NCI-H146 treated with DMSO at 0.1 percent for 48 hours (cell line): ENCODE measurements around the gene NCAPG2.

ENCODE experiments used
- DNase-seq: peaks from one replicate; lab custom pipeline; 2025; ENCODE audit not compliant: unreplicated experiment; lab: John Stamatoyannopoulos, UW

NCAPG2 gene

GRCh38 chr7:158583143-158583542, 121.5 kb downstream of the NCAPG2 start:
- no peak for DNase-seq

- DNase-seq: no peak
Observed at GRCh38 chr7:158582089-158582456, 122.5 kb downstream of the NCAPG2 start.

DNA sequence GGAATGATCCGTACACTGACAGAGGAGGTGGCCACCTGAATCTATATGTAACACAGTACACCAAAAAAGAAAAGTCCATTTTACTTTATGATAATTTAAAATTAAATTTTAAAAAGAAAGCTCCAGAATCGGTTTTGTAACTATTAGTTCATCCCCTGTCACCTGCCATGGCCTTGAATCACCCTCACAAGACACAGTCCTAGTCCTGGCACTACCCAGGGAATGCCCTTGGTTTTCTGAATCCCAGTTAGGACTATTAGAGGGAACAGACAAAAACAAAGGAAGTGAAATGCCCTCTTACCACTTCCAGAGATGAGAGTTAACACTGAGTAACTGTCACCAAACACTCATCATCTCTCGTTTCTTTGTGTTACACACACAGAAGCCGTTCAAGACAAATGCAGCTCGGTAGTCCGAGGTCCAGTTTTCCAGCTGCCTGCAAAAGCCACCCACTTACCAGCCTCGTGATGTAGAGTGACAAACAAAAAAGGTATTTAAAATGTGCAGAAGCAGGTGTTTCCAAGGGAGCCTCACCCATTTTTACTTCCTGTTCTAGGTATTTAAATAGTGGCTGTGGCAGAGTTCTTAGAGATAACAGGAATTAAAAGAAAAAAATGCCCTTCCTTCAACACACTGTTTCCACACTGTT, 123.0 kb downstream of the NCAPG2 start:
- peak; percentile 93 for DNase-seq
